GM23338 (cell line): ENCODE results near the gene DBF4B.

Experiments used
- CREB1 ChIP-seq: fragments of 250-450 bp; sonication (Bioruptor Pico); IDR thresholded peaks from 2 replicates; pipeline ENCODE4 v1.5.0; 2020; ENCODE audit warnings: low read depth, mild to moderate bottlenecking, moderate library complexity
- EZH2 ChIP-seq: fragments of 200-600 bp; sonication (generic); IDR thresholded peaks from one replicate; pipeline ENCODE4 v1.8.0; 2017; ENCODE audit warnings: antibody characterized with exemption, mild to moderate bottlenecking, low read depth; ENCODE audit not compliant: unreplicated experiment
- EZH2phosphoT487 ChIP-seq: fragments of 200-600 bp; sonication (generic); IDR thresholded peaks from one replicate; pipeline ENCODE4 v1.8.1; 2018; ENCODE audit warnings: antibody characterized with exemption; ENCODE audit not compliant: unreplicated experiment
- JUNB ChIP-seq: IDR thresholded peaks from one replicate; pipeline ENCODE4 v1.6.1; 2016; ENCODE audit warnings: antibody characterized with exemption; ENCODE audit not compliant: unreplicated experiment
- NANOG ChIP-seq: IDR thresholded peaks from 2 replicates; pipeline ENCODE4 v1.6.1; 2016; ENCODE audit warnings: antibody characterized with exemption, borderline replicate concordance
- POLR2AphosphoS5 ChIP-seq: IDR thresholded peaks from 2 replicates; pipeline ENCODE4 v1.6.1; 2016; ENCODE audit warnings: antibody characterized with exemption, low read depth
- STAT1 ChIP-seq: IDR thresholded peaks from one replicate; pipeline ENCODE4 v1.6.1; 2016; ENCODE audit warnings: antibody characterized with exemption; ENCODE audit not compliant: unreplicated experiment
- ZNF114 ChIP-seq: fragments of 250-450 bp; sonication (Bioruptor Pico); IDR thresholded peaks from 2 replicates; pipeline ENCODE4 v1.5.0; 2020; ENCODE audit warnings: mild to moderate bottlenecking, moderate library complexity
- TF ChIP-seq, protein P1 (sequence below), 2 experiments: fragments of 200-600 bp in 1 of 2; sonication (generic) in 1 of 2; conservative IDR thresholded peaks; 2 replicates each; pipeline versions ENCODE4 v1.5.1 to v1.6.1; 2016 to 2017; ENCODE audit warnings: antibody characterized with exemption in 2 of 2, low read depth in 2 of 2, mild to moderate bottlenecking in 2 of 2, moderate library complexity in 1 of 2
- TF ChIP-seq, protein P2 (sequence below): IDR thresholded peaks from 2 replicates; pipeline ENCODE4 v1.6.1; 2016; ENCODE audit warnings: antibody characterized with exemption
- TF ChIP-seq, protein P3 (sequence below): IDR thresholded peaks from one replicate; pipeline ENCODE4 v1.6.1; 2018; ENCODE audit warnings: antibody characterized with exemption; ENCODE audit not compliant: unreplicated experiment
- TF ChIP-seq, protein P4 (sequence below): fragments of 250-450 bp; sonication (Bioruptor Pico); IDR thresholded peaks from 2 replicates; pipeline ENCODE4 v1.5.0; 2020; ENCODE audit warnings: mild to moderate bottlenecking, moderate library complexity

DNA sequence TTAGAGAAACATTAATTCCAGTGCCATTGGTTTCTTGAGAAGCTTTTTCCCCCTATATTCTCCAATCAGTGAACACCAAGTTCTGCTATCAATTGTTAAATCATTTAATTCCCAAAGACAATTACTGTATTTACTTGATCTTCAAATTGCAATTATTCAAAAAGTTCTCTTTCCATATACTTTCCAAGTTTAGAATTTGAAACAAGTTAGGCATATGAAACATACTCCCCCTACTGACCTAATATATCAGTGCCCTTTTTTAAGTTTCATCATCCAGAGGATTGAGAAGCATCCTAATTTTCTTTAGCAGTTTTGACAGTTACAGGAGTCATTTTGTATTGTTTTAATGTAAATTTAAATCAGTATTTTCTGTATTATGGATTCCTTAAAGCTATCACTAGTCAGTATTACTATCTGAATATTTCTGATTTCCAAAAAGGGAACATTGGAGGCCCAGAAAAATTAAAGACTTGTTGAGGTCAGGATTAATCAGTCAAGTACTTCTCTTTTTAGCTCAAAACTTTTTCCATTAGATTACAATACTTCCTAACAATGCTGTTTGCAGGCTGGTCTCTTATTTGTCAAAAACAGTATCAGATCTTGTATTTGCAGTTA is 35.9 kb upstream of the DBF4B start:
- TF ChIP-seq CREB1 (CRISPR knock-in tag) (no peak), EZH2phosphoT487 (no peak), ZNF114 (CRISPR knock-in tag) (no peak), POLR2AphosphoS5 (no peak), EZH2 (no peak), STAT1 (no peak), NANOG (no peak), JUNB (no peak)
- TF ChIP-seq, protein P1, sequence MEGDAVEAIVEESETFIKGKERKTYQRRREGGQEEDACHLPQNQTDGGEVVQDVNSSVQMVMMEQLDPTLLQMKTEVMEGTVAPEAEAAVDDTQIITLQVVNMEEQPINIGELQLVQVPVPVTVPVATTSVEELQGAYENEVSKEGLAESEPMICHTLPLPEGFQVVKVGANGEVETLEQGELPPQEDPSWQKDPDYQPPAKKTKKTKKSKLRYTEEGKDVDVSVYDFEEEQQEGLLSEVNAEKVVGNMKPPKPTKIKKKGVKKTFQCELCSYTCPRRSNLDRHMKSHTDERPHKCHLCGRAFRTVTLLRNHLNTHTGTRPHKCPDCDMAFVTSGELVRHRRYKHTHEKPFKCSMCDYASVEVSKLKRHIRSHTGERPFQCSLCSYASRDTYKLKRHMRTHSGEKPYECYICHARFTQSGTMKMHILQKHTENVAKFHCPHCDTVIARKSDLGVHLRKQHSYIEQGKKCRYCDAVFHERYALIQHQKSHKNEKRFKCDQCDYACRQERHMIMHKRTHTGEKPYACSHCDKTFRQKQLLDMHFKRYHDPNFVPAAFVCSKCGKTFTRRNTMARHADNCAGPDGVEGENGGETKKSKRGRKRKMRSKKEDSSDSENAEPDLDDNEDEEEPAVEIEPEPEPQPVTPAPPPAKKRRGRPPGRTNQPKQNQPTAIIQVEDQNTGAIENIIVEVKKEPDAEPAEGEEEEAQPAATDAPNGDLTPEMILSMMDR (conservative IDR thresholded peaks at IDR 0.05; ENCODE audit: low read depth in 2 of 2), result peak in 1 of 2 experiments; percentile 83; a peak in 3 of 4 replicates
- TF ChIP-seq, protein P2, sequence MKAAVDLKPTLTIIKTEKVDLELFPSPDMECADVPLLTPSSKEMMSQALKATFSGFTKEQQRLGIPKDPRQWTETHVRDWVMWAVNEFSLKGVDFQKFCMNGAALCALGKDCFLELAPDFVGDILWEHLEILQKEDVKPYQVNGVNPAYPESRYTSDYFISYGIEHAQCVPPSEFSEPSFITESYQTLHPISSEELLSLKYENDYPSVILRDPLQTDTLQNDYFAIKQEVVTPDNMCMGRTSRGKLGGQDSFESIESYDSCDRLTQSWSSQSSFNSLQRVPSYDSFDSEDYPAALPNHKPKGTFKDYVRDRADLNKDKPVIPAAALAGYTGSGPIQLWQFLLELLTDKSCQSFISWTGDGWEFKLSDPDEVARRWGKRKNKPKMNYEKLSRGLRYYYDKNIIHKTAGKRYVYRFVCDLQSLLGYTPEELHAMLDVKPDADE, result no peak
- TF ChIP-seq, protein P3, sequence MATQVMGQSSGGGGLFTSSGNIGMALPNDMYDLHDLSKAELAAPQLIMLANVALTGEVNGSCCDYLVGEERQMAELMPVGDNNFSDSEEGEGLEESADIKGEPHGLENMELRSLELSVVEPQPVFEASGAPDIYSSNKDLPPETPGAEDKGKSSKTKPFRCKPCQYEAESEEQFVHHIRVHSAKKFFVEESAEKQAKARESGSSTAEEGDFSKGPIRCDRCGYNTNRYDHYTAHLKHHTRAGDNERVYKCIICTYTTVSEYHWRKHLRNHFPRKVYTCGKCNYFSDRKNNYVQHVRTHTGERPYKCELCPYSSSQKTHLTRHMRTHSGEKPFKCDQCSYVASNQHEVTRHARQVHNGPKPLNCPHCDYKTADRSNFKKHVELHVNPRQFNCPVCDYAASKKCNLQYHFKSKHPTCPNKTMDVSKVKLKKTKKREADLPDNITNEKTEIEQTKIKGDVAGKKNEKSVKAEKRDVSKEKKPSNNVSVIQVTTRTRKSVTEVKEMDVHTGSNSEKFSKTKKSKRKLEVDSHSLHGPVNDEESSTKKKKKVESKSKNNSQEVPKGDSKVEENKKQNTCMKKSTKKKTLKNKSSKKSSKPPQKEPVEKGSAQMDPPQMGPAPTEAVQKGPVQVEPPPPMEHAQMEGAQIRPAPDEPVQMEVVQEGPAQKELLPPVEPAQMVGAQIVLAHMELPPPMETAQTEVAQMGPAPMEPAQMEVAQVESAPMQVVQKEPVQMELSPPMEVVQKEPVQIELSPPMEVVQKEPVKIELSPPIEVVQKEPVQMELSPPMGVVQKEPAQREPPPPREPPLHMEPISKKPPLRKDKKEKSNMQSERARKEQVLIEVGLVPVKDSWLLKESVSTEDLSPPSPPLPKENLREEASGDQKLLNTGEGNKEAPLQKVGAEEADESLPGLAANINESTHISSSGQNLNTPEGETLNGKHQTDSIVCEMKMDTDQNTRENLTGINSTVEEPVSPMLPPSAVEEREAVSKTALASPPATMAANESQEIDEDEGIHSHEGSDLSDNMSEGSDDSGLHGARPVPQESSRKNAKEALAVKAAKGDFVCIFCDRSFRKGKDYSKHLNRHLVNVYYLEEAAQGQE, result no peak
- TF ChIP-seq, protein P4, sequence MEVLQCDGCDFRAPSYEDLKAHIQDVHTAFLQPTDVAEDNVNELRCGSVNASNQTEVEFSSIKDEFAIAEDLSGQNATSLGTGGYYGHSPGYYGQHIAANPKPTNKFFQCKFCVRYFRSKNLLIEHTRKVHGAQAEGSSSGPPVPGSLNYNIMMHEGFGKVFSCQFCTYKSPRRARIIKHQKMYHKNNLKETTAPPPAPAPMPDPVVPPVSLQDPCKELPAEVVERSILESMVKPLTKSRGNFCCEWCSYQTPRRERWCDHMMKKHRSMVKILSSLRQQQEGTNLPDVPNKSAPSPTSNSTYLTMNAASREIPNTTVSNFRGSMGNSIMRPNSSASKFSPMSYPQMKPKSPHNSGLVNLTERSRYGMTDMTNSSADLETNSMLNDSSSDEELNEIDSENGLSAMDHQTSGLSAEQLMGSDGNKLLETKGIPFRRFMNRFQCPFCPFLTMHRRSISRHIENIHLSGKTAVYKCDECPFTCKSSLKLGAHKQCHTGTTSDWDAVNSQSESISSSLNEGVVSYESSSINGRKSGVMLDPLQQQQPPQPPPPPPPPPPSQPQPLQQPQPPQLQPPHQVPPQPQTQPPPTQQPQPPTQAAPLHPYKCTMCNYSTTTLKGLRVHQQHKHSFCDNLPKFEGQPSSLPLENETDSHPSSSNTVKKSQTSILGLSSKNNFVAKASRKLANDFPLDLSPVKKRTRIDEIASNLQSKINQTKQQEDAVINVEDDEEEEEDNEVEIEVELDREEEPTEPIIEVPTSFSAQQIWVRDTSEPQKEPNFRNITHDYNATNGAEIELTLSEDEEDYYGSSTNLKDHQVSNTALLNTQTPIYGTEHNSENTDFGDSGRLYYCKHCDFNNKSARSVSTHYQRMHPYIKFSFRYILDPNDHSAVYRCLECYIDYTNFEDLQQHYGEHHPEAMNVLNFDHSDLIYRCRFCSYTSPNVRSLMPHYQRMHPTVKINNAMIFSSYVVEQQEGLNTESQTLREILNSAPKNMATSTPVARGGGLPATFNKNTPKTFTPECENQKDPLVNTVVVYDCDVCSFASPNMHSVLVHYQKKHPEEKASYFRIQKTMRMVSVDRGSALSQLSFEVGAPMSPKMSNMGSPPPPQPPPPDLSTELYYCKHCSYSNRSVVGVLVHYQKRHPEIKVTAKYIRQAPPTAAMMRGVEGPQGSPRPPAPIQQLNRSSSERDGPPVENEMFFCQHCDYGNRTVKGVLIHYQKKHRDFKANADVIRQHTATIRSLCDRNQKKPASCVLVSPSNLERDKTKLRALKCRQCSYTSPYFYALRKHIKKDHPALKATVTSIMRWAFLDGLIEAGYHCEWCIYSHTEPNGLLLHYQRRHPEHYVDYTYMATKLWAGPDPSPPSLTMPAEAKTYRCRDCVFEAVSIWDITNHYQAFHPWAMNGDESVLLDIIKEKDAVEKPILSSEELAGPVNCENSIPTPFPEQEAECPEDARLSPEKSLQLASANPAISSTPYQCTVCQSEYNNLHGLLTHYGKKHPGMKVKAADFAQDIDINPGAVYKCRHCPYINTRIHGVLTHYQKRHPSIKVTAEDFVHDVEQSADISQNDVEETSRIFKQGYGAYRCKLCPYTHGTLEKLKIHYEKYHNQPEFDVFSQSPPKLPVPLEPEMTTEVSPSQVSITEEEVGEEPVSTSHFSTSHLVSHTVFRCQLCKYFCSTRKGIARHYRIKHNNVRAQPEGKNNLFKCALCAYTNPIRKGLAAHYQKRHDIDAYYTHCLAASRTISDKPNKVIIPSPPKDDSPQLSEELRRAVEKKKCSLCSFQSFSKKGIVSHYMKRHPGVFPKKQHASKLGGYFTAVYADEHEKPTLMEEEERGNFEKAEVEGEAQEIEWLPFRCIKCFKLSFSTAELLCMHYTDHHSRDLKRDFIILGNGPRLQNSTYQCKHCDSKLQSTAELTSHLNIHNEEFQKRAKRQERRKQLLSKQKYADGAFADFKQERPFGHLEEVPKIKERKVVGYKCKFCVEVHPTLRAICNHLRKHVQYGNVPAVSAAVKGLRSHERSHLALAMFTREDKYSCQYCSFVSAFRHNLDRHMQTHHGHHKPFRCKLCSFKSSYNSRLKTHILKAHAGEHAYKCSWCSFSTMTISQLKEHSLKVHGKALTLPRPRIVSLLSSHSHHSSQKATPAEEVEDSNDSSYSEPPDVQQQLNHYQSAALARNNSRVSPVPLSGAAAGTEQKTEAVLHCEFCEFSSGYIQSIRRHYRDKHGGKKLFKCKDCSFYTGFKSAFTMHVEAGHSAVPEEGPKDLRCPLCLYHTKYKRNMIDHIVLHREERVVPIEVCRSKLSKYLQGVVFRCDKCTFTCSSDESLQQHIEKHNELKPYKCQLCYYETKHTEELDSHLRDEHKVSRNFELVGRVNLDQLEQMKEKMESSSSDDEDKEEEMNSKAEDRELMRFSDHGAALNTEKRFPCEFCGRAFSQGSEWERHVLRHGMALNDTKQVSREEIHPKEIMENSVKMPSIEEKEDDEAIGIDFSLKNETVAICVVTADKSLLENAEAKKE, result no peak
